SK-N-MC (cell line): ENCODE results near the gene APOLD1.
"Not testable (repeated sequence)": the region's sequence is repeated elsewhere in the genome, so short reads cannot be mapped to it uniquely, and the experiment has no call there.

ENCODE experiments used
- DNase-seq: peaks from one replicate; pipeline ENCODE4 v3.0.0-alpha.2; 2011; ENCODE audit warnings: low read depth, low spot score
- H3K27ac ChIP-seq: fragments of 200-600 bp; sonication (generic); 2 replicates; pipeline ENCODE4 v1.5.1; 2016; ENCODE audit warnings: mixed run types
- H3K36me3 ChIP-seq: fragments of 200-600 bp; sonication (generic); 2 replicates; pipeline ENCODE4 v1.6.1; 2017; ENCODE audit warnings: antibody characterized with exemption, low read length, mixed read lengths; ENCODE audit not compliant: insufficient read depth
- H3K4me3 ChIP-seq: fragments of 200-600 bp; sonication (generic); 2 replicates; pipeline ENCODE4 v1.5.1; 2016
- H3K9ac ChIP-seq: fragments of 200-600 bp; sonication (generic); 2 replicates; pipeline ENCODE4 v1.8.0; 2017; ENCODE audit warnings: mixed run types, mixed read lengths; ENCODE audit not compliant: insufficient read length
- H3K9me3 ChIP-seq: fragments of 200-600 bp; sonication (generic); 2 replicates; pipeline ENCODE4 v1.6.1; 2017; ENCODE audit warnings: low read depth, mild to moderate bottlenecking, antibody characterized with exemption, low read length, moderate library complexity, mixed read lengths
- EZH2 ChIP-seq: fragments of 200-600 bp; sonication (generic); IDR thresholded peaks from one replicate; pipeline ENCODE4 v1.6.1; 2017; ENCODE audit warnings: antibody characterized with exemption
- FOXP2 ChIP-seq: optimal IDR thresholded peaks from 2 replicates; pipeline ENCODE3; 2011; ENCODE audit warnings: mild to moderate bottlenecking, moderate library complexity; ENCODE audit not compliant: insufficient read depth; ENCODE audit errors: extremely low read length, control extremely low read depth
- POLR2AphosphoS5 ChIP-seq: IDR thresholded peaks from 2 replicates; pipeline ENCODE4 v1.6.1; 2012; ENCODE audit warnings: mild to moderate bottlenecking, low read depth, low read length, borderline replicate concordance

The APOLD1 gene

GRCh38 chr12:12837813-12838153, 52.3 kb downstream of the APOLD1 start:
- TF ChIP-seq EZH2 (no peak), FOXP2 (no peak), POLR2AphosphoS5 (no peak)
- Histone ChIP-seq H3K27ac (no peak overlapping the region), H3K36me3 (peaks cover 8% of the 10 kb centered on the region), H3K4me3 (no peak overlapping the region), H3K9ac (no peak overlapping the region), H3K9me3 (no peaks in the 10 kb centered on the region)
- DNase-seq, result no peak

- Histone ChIP-seq H3K9me3 (no peaks in the 10 kb centered on the region), H3K9ac (no peak overlapping the region), H3K4me3 (no peak overlapping the region), H3K27ac (no peak overlapping the region), H3K36me3 (no peaks in the 10 kb centered on the region; the same call in 1 of the 2 replicates)
- DNase-seq, result no peak
- TF ChIP-seq FOXP2 (no peak), POLR2AphosphoS5 (no peak), EZH2 (no peak)
Measured at GRCh38 chr12:12839003-12839395, 53.5 kb downstream of the APOLD1 start.

- DNase-seq, H3K4me3 ChIP-seq, H3K9me3 ChIP-seq, H3K36me3 ChIP-seq, H3K9ac ChIP-seq, H3K27ac ChIP-seq: not testable (repeated sequence)
Measured at GRCh38 chr12:12839439-12839838, 54.0 kb downstream of the APOLD1 start.

GRCh38 chr12:12839873-12840579, 54.6 kb downstream of the APOLD1 start:
- H3K27ac ChIP-seq, result no peak overlapping the region
- TF ChIP-seq POLR2AphosphoS5, result no peak
- TF ChIP-seq EZH2, result no peak
- no peak for TF ChIP-seq FOXP2
- no peaks in the 10 kb centered on the region for H3K9me3 ChIP-seq
- no peak overlapping the region for H3K4me3 ChIP-seq
- H3K36me3 ChIP-seq, result no peaks in the 10 kb centered on the region
- H3K9ac ChIP-seq, result no peak overlapping the region
- DNase-seq, result no peak

- TF ChIP-seq EZH2, result no peak
- no peak for TF ChIP-seq POLR2AphosphoS5
- TF ChIP-seq FOXP2, result no peak
- no peaks in the 10 kb centered on the region for H3K9me3 ChIP-seq
- no peak overlapping the region for H3K27ac ChIP-seq
- DNase-seq, result no peak
- H3K4me3 ChIP-seq, result no peak overlapping the region
- no peak overlapping the region for H3K9ac ChIP-seq
- no peaks in the 10 kb centered on the region for H3K36me3 ChIP-seq
Measured at GRCh38 chr12:12840580-12840899, 55.1 kb downstream of the APOLD1 start.
